Stomach smooth muscle (tissue), 2 donors: ENCODE data around the gene APBB2.
"Not testable (repeated sequence)": the region's sequence is repeated elsewhere in the genome, so short reads cannot be mapped to it uniquely, and the experiment has no call there.

Experiments
- H3K27ac ChIP-seq: one replicate; pipeline ENCODE4 v1.7.0; 2013; ENCODE audit warnings: mild to moderate bottlenecking, low read length, inconsistent platforms
- H3K27me3 ChIP-seq, 2 donors: one replicate each; pipeline ENCODE4 v1.7.0; 2013; ENCODE audit warnings: low read length in 2 of 2; ENCODE audit not compliant: insufficient read depth in 2 of 2, control insufficient read depth in 1 of 2
- H3K36me3 ChIP-seq, 2 donors: one replicate each; pipeline ENCODE4 v1.7.0; 2013; ENCODE audit warnings: low read length in 2 of 2; ENCODE audit not compliant: control insufficient read depth in 2 of 2, insufficient read depth in 2 of 2
- H3K4me1 ChIP-seq: one replicate; pipeline ENCODE4 v1.7.0; 2013; ENCODE audit warnings: low read length; ENCODE audit not compliant: control insufficient read depth, insufficient read depth
- H3K4me3 ChIP-seq, 2 donors: one replicate each; pipeline ENCODE4 v1.7.0; 2013; ENCODE audit warnings: low read length in 2 of 2
- H3K9ac ChIP-seq, 2 donors: one replicate each; pipeline ENCODE4 v1.7.0; 2013; ENCODE audit warnings: low read length in 2 of 2, mild to moderate bottlenecking in 1 of 2
- H3K9me3 ChIP-seq, 2 donors: one replicate each; pipeline ENCODE4 v1.7.0; 2013; ENCODE audit warnings: low read length in 2 of 2; ENCODE audit not compliant: control insufficient read depth in 2 of 2
- donor health status: healthy.
- donor health status: Pancreatic carcinoma.

The APBB2 gene

GRCh38 chr4:40923316-40924095, 290.8 kb downstream of the APBB2 start:
- H3K27ac ChIP-seq, result no peak overlapping the region
- H3K9me3 ChIP-seq, result no peaks in the 10 kb centered on the region
- H3K4me3 ChIP-seq, result no peak overlapping the region
- H3K36me3 ChIP-seq, result peaks cover 0 to 8% of the 10 kb centered on the region in 2 donors
- no peaks in the 10 kb centered on the region for H3K27me3 ChIP-seq
- H3K9ac ChIP-seq, result no peak overlapping the region
- H3K4me1 ChIP-seq, result peaks cover 3% of the 10 kb centered on the region

GRCh38 chr4:40919976-40920375, 294.4 kb downstream of the APBB2 start:
- not testable (repeated sequence) for H3K27ac ChIP-seq, H3K9ac ChIP-seq, H3K4me3 ChIP-seq, H3K36me3 ChIP-seq, H3K9me3 ChIP-seq, H3K4me1 ChIP-seq, H3K27me3 ChIP-seq

GRCh38 chr4:40918330-40918729, 296.0 kb downstream of the APBB2 start:
- H3K9ac ChIP-seq, result no peak overlapping the region
- H3K9me3 ChIP-seq, result no peaks in the 10 kb centered on the region
- H3K27me3 ChIP-seq, result no peaks in the 10 kb centered on the region
- H3K36me3 ChIP-seq, result peaks cover 0 to 3% of the 10 kb centered on the region in 2 donors
- H3K4me3 ChIP-seq, result no peak overlapping the region
- H3K4me1 ChIP-seq, result peaks cover 9% of the 10 kb centered on the region
- H3K27ac ChIP-seq, result no peak overlapping the region

- no peak overlapping the region for H3K9ac ChIP-seq
- no peak overlapping the region for H3K27ac ChIP-seq
Observed at GRCh38 chr4:40916880-40917279, 297.5 kb downstream of the APBB2 start.

GRCh38 chr4:40916218-40916555, 298.2 kb downstream of the APBB2 start:
- Histone ChIP-seq H3K4me3 (no peak overlapping the region), H3K27me3 (no peaks in the 10 kb centered on the region), H3K4me1 (peaks cover 9% of the 10 kb centered on the region), H3K36me3 (no peaks in the 10 kb centered on the region), H3K27ac (no peak overlapping the region), H3K9me3 (no peaks in the 10 kb centered on the region), H3K9ac (no peak overlapping the region)

More at GRCh38 chr4:40916880-40917279, 297.5 kb downstream of the APBB2 start:
- no peaks in the 10 kb centered on the region for H3K9me3 ChIP-seq
- no peak overlapping the region for H3K4me3 ChIP-seq
- no peaks in the 10 kb centered on the region for H3K27me3 ChIP-seq
- H3K4me1 ChIP-seq, result peaks cover 9% of the 10 kb centered on the region
- H3K36me3 ChIP-seq, result peaks cover 0 to 3% of the 10 kb centered on the region in 2 donors

- no peaks in the 10 kb centered on the region for H3K36me3 ChIP-seq
- H3K9ac ChIP-seq, result no peak overlapping the region
- peaks cover 9% of the 10 kb centered on the region for H3K4me1 ChIP-seq
- H3K9me3 ChIP-seq, result no peaks in the 10 kb centered on the region
- no peak overlapping the region for H3K27ac ChIP-seq
- H3K27me3 ChIP-seq, result no peaks in the 10 kb centered on the region
- no peak overlapping the region for H3K4me3 ChIP-seq
Observed at GRCh38 chr4:40915318-40916217, 298.8 kb downstream of the APBB2 start.

- no peaks in the 10 kb centered on the region for H3K27me3 ChIP-seq
Observed at GRCh38 chr4:40912460-40913184, 301.7 kb downstream of the APBB2 start.

GRCh38 chr4:40910706-40911105, 303.6 kb downstream of the APBB2 start:
- H3K9me3 ChIP-seq, result no peaks in the 10 kb centered on the region
- peaks cover 19% of the 10 kb centered on the region for H3K4me1 ChIP-seq
- H3K4me3 ChIP-seq, result no peak overlapping the region
- no peak overlapping the region for H3K9ac ChIP-seq
- no peaks in the 10 kb centered on the region for H3K27me3 ChIP-seq
- no peak overlapping the region for H3K27ac ChIP-seq
- peaks cover 0 to under 1% of the 10 kb centered on the region in 2 donors for H3K36me3 ChIP-seq

More at GRCh38 chr4:40912460-40913184, 301.7 kb downstream of the APBB2 start:
- Histone ChIP-seq H3K36me3 (no peaks in the 10 kb centered on the region), H3K9me3 (no peaks in the 10 kb centered on the region), H3K4me3 (no peak overlapping the region), H3K4me1 (peaks cover 24% of the 10 kb centered on the region), H3K27ac (peak overlapping the region; percentile 31), H3K9ac (peak overlapping the region in 1 of 2 donors; percentile 13)

- H3K9ac ChIP-seq, result peak overlapping the region in 1 of 2 donors; percentile 13
- H3K4me1 ChIP-seq, result peaks cover 21% of the 10 kb centered on the region
- H3K36me3 ChIP-seq, result peaks cover 0 to 4% of the 10 kb centered on the region in 2 donors
- no peaks in the 10 kb centered on the region for H3K9me3 ChIP-seq
- no peak overlapping the region for H3K27ac ChIP-seq
- H3K27me3 ChIP-seq, result no peaks in the 10 kb centered on the region
- H3K4me3 ChIP-seq, result no peak overlapping the region
Observed at GRCh38 chr4:40909363-40909876, 304.9 kb downstream of the APBB2 start.

GRCh38 chr4:40908702-40909362, 305.5 kb downstream of the APBB2 start:
- H3K27ac ChIP-seq, result no peak overlapping the region
- no peaks in the 10 kb centered on the region for H3K9me3 ChIP-seq
- peak overlapping the region in 1 of 2 donors; percentile 13 for H3K9ac ChIP-seq
- H3K4me3 ChIP-seq, result peak overlapping the region in 1 of 2 donors; percentile 15
- H3K27me3 ChIP-seq, result no peaks in the 10 kb centered on the region
- peaks cover 0 to 4% of the 10 kb centered on the region in 2 donors for H3K36me3 ChIP-seq
- peaks cover 21% of the 10 kb centered on the region for H3K4me1 ChIP-seq
